ENCODE results near the gene SLC36A3.

GRCh38 chr5:151258201-151258611 lies 45.4 kb downstream of the SLC36A3 start:
- TF ChIP-seq, protein P1, sequence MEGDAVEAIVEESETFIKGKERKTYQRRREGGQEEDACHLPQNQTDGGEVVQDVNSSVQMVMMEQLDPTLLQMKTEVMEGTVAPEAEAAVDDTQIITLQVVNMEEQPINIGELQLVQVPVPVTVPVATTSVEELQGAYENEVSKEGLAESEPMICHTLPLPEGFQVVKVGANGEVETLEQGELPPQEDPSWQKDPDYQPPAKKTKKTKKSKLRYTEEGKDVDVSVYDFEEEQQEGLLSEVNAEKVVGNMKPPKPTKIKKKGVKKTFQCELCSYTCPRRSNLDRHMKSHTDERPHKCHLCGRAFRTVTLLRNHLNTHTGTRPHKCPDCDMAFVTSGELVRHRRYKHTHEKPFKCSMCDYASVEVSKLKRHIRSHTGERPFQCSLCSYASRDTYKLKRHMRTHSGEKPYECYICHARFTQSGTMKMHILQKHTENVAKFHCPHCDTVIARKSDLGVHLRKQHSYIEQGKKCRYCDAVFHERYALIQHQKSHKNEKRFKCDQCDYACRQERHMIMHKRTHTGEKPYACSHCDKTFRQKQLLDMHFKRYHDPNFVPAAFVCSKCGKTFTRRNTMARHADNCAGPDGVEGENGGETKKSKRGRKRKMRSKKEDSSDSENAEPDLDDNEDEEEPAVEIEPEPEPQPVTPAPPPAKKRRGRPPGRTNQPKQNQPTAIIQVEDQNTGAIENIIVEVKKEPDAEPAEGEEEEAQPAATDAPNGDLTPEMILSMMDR (IDR thresholded peaks at IDR 0.05): no peak
- no peak for TF ChIP-seq EZH2 (IDR thresholded peaks at IDR 0.05; ENCODE audit: borderline replicate concordance, insufficient read depth, low read depth, low read length, poor library complexity, severe bottlenecking)
